ENCODE data around the gene OLFML2A. TPM values are rescaled to one million over a fixed set of nuclear protein-coding genes. Genes with fewer than 3 reads are reported as not detected.

OLFML2A gene
- total and polyA plus RNA-seq, 2 experiments from 2014 or later: 2.2 to 3.4 TPM

DNA sequence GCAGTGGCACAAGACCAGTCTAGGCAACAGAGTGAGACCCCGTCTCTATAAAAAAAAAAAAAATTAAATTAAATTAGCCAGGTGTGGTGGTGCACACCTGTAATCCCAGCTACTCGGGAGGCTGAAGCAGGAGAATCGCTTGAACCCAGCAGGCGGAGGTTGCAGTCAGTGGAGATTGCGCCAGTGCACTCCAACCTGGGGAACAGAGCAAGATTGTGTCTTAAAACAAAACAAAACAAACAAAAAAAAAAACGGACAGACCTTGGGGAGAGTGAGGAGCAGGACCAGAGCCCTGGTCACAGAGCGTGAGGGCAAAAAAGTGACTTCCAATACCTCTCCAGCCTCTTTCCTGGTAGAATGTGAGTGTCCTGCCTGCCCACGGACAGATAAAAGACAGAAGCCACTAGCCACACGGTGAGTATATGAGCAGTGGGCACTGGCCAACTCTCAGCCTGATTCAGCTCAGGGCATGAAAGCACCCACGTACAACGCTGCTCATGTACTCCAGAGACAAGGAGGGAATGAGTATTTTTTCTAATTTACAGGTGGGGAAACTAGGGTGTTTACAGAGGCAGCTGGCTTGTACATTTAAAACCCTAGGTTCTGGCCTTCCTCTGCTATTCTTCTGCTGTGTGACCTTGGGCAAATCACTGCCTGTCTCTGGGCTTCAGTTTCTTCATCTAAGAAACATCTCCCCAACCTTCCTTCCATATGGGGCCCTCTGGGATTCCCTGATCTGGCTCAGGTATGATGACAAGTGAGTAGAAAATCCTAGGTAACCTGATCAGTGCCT lies 1.8 kb downstream of the OLFML2A start:
- H3K4me1 ChIP-seq (ENCODE audit: insufficient read depth): peaks cover 15% of the 10 kb centered on the region
- WGBS (ENCODE audit: low lambda C conversion rate, missing lambda C conversion rate): 82% methylated on average over 11 of the region's 11 CpGs

DNA sequence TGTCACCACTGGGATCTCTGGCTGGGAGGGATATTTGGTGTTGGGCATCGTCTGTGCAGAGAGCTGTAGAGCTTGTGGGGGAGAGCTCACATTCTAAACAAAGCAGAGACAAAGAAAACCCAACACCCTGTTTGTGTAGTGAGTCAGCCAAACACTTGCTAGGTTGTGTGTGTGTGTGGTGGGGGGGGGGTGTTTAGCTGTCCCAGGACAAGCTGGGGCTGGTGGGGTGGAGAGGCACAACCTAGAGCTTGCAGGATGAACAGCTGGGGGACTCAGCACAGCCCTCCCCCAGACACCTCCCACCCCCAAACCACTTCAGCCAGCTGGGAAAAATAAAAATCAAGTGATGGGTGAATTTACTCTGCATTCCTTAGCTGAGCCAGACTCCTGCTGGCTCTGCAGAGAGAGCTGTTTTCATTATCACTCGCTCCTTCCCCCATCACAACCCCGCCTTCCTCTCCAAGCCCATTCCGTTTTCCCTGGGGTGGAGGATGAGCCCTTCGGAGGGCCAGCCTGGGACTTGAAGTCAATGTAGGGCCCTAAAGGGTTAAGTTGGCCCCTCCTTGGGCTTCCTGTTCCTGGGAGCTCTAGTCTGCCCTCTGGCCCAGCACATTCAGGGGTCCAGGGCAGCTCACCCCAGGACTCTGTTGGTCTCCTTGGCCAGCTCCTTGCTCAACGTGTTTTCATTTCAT lies 2.6 kb downstream of the OLFML2A start:
- Histone ChIP-seq H3K4me3 (no peak overlapping the region), H3K27me3 (peaks cover 8% of the 10 kb centered on the region), H3K4me2 (peak overlapping the region; percentile 54), H4K20me1 (ENCODE audit: insufficient read depth, poor library complexity, severe bottlenecking) (no peaks in the 10 kb centered on the region), H3K79me2 (no peaks in the 10 kb centered on the region), H2AFZ (no peak overlapping the region), H3K36me3 (replicated peaks; ENCODE audit: insufficient read depth, low read depth) (no peaks in the 10 kb centered on the region), H3K9me2 (replicated peaks; ENCODE audit: insufficient read depth) (no peaks in the 10 kb centered on the region), H3K4me1 (ENCODE audit: insufficient read depth) (peaks cover 15% of the 10 kb centered on the region), H3K27ac (peak overlapping the region; percentile 43), H3K9me3 (ENCODE audit: low read depth) (no peaks in the 10 kb centered on the region)
- no peak for TF ChIP-seq EZH2phosphoT487 (IDR thresholded peaks at IDR 0.05; ENCODE audit: low read depth, severe bottlenecking, unreplicated experiment)
- TF ChIP-seq CTCF (IDR thresholded peaks at IDR 0.05; ENCODE audit: poor library complexity): no peak
- no peak for TF ChIP-seq EZH2 (IDR thresholded peaks at IDR 0.05; ENCODE audit: borderline replicate concordance)
- 13% methylated on average over 6 of the region's 6 CpGs for WGBS (ENCODE audit: low lambda C conversion rate, missing lambda C conversion rate)
- DNase-seq (ENCODE audit: low spot score): peak; percentile 64

More for the DNA sequence above, 1.8 kb downstream of the OLFML2A start:
- Histone ChIP-seq H3K4me3 (no peak overlapping the region), H3K27ac (peak overlapping the region; percentile 43), H4K20me1 (ENCODE audit: insufficient read depth, poor library complexity, severe bottlenecking) (no peaks in the 10 kb centered on the region), H3K9me3 (ENCODE audit: low read depth) (no peaks in the 10 kb centered on the region), H3K4me2 (no peak overlapping the region), H3K27me3 (peaks cover 8% of the 10 kb centered on the region), H3K36me3 (replicated peaks; ENCODE audit: insufficient read depth, low read depth) (no peaks in the 10 kb centered on the region), H3K9me2 (replicated peaks; ENCODE audit: insufficient read depth) (no peaks in the 10 kb centered on the region), H3K79me2 (no peaks in the 10 kb centered on the region), H2AFZ (no peak overlapping the region)
- TF ChIP-seq EZH2 (IDR thresholded peaks at IDR 0.05; ENCODE audit: borderline replicate concordance) (no peak), EZH2phosphoT487 (IDR thresholded peaks at IDR 0.05; ENCODE audit: low read depth, severe bottlenecking, unreplicated experiment) (no peak), CTCF (IDR thresholded peaks at IDR 0.05; ENCODE audit: poor library complexity) (no peak)
- no peak for DNase-seq (ENCODE audit: low spot score)

DNA sequence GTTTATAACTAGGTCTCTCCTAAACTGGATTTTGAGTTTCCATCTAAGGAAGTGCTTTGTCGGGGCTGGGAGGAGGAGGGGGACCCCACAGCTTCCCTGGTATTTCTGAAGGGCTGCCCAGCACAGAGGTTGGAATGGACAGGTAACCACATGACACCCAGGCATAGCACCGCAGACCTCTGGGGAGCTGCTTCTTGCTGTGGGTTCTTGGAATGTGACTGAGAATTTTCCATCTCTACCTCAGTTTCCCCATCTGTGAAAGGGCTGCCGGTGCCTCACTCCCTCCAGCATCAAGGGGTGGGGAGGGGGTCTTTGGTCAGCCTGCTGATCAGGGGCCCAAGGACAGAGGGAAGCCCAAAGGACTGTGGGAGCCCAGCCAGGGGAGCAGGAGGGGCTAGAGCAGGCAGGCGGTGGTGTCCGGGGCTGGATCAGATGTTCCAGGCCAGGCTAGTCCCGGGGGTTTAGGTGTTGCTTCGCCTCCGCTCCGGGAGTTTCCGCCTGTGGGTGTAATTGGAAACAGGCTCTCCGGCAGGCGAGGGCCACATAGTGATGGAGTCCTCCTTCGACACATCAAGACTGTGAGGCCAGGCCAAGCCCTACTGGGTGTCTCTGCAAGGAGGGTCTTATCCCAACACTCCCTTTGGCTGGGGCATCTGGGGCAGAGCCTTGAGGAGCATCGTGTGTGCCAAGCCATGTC lies 3.3 kb downstream of the OLFML2A start:
- no peak for DNase-seq (ENCODE audit: low spot score)
- no peaks in the 10 kb centered on the region for H3K36me3 ChIP-seq (replicated peaks; ENCODE audit: insufficient read depth, low read depth)
- no peak overlapping the region for H2AFZ ChIP-seq
- no peaks in the 10 kb centered on the region for H4K20me1 ChIP-seq (ENCODE audit: insufficient read depth, poor library complexity, severe bottlenecking)
- H3K4me1 ChIP-seq (ENCODE audit: insufficient read depth): peaks cover 15% of the 10 kb centered on the region
- no peaks in the 10 kb centered on the region for H3K79me2 ChIP-seq
- 47% methylated on average over 14 of the region's 14 CpGs for WGBS (ENCODE audit: low lambda C conversion rate, missing lambda C conversion rate)
- H3K4me2 ChIP-seq: peak overlapping the region; percentile 54
- no peaks in the 10 kb centered on the region for H3K9me3 ChIP-seq (ENCODE audit: low read depth)
- H3K27ac ChIP-seq: peak overlapping the region; percentile 43
- peaks cover 8% of the 10 kb centered on the region for H3K27me3 ChIP-seq
- no peaks in the 10 kb centered on the region for H3K9me2 ChIP-seq (replicated peaks; ENCODE audit: insufficient read depth)
- TF ChIP-seq EZH2 (IDR thresholded peaks at IDR 0.05; ENCODE audit: borderline replicate concordance) (no peak), EZH2phosphoT487 (IDR thresholded peaks at IDR 0.05; ENCODE audit: low read depth, severe bottlenecking, unreplicated experiment) (no peak), CTCF (IDR thresholded peaks at IDR 0.05; ENCODE audit: poor library complexity) (no peak)
- no peak overlapping the region for H3K4me3 ChIP-seq

Measured in hepatocyte (in vitro differentiated cells).